ENCODE results near the gene SNAPIN.

The SNAPIN gene

DNA sequence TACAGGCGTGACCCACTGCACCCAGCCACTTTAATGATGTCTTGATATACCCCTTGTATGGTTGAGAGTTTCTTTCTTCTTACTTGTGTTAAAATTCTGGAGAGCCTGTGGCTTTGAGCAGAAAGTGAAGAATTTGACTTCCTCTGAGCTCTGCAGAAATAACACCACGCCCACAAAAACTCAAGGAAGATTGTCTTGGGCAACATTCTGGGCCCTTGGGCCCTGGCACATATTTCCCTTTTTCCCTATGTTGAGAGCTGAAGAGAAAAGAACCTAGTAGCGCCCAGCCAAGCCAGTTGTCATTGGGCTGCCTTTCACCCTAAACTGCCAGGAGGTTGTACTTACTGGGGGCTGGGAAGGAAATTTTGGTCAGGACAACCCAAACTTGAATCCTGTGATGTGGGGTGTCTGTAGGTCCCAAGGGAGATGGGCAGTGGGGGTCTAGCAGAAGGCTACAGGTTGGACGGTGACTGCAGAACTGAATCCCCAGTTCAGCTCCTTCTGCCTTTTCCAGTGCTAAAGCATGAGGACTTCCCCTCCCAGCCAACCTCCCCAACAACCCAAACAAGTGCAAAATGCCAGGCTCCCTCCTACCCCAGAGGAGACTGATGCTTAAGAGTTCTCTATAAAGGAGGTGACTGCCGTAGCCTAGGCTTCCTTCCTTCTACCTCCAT, 11.7 kb upstream of the SNAPIN start:
- DNase-seq (ENCODE audit: low read depth): no peak

DNA sequence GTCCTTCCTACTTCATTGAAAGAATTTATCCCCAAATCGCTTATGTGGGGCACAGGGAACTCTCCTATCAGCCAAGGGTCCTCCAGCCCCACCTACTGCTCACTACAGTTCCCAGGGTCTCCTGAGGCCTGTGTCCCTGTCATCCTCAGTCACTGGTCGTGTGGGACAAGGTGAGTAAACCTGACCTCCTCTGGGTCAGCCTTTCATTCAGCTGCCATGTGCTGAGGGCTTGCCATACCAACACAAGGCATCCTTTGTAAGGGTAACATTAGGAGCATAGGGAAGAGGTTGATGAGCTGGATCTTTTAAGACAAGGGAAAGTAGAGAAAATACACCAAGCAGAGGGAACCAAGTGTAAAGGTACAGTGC, 11.2 kb upstream of the SNAPIN start:
- no peak overlapping the region for H3K4me3 ChIP-seq (ENCODE audit: low read depth, low read length)
- TF ChIP-seq, protein P1, sequence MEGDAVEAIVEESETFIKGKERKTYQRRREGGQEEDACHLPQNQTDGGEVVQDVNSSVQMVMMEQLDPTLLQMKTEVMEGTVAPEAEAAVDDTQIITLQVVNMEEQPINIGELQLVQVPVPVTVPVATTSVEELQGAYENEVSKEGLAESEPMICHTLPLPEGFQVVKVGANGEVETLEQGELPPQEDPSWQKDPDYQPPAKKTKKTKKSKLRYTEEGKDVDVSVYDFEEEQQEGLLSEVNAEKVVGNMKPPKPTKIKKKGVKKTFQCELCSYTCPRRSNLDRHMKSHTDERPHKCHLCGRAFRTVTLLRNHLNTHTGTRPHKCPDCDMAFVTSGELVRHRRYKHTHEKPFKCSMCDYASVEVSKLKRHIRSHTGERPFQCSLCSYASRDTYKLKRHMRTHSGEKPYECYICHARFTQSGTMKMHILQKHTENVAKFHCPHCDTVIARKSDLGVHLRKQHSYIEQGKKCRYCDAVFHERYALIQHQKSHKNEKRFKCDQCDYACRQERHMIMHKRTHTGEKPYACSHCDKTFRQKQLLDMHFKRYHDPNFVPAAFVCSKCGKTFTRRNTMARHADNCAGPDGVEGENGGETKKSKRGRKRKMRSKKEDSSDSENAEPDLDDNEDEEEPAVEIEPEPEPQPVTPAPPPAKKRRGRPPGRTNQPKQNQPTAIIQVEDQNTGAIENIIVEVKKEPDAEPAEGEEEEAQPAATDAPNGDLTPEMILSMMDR (IDR thresholded peaks at IDR 0.05; ENCODE audit: control insufficient read depth, extremely low read depth, insufficient read depth): no peak
- DNase-seq (ENCODE audit: low read depth): no peak

More for the DNA sequence above, 11.7 kb upstream of the SNAPIN start:
- no peak overlapping the region for H3K4me3 ChIP-seq (ENCODE audit: low read depth, low read length)
- TF ChIP-seq, protein P1 (IDR thresholded peaks at IDR 0.05; ENCODE audit: control insufficient read depth, extremely low read depth, insufficient read depth): no peak

DNA sequence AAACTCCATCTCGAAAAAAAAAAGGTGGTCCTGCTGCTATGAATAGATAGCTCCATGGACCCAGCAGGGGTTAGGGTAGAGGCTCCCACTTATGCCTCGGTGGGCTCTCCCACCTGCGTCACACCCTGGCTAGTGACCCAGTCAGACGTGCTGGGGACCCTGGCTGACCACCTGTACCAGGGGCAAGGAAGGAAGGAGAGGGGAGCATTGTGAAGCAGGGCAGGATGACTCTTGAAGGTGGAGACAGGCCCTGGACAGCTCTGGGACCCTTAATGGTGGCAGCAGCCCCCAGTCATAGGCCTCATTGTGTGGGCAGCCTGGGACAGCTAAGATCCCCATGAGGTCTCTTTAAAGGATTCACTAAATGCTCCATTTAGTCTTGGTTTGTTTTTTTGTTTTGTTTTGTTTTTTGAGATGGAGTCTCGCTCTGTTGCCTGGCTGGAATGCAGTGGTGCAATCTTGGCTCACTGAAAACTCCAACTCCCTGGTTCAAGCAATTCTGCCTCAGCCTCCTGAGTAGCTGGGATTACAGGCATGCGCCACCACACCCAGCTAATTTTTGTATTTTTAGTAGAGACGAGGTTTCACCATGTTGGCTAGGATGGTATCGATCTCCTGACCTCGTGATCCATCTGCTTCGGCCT, 10.4 kb upstream of the SNAPIN start:
- TF ChIP-seq, protein P1 (IDR thresholded peaks at IDR 0.05; ENCODE audit: control insufficient read depth, extremely low read depth, insufficient read depth): no peak
- H3K4me3 ChIP-seq (ENCODE audit: low read depth, low read length): no peak overlapping the region
- no peak for DNase-seq (ENCODE audit: low read depth)

DNA sequence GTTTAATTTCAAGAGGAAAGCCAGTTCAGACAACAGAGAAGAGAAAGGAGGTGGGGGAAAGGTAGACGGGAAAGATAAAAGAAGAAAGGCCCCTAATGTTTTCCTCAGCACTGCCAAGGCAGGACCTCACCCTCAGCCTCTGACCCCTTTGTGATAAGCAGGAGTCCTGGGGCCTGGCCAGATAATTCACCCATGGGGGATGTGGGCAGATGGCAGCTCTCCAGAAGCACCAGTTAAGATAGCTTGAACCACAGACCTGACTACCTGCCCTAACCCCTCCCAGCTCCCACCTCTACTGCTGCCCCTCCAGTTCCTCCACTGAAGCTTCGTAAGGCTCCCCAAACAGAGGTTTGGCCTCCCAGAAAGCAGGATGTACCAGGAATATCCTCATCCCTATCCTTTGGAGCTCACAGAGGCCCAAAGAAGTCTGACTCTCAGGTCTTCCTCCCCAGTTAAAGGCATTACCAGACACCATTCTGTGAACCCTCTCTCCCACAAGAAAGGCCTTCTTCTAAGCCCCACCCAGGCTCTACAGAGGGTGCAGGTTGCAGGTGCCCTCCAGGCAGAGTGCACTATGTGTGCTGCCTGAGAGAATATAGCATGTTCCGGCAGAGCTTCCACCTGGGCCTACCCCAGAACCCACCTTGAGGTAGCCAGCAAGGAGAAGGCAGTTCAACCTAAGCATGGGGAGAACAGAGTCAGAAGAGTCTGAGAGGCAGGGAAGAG, 9.2 kb upstream of the SNAPIN start:
- DNase-seq (ENCODE audit: low read depth): no peak
- H3K4me3 ChIP-seq (ENCODE audit: low read depth, low read length): no peak overlapping the region
- TF ChIP-seq, protein P1 (IDR thresholded peaks at IDR 0.05; ENCODE audit: control insufficient read depth, extremely low read depth, insufficient read depth): no peak

DNA sequence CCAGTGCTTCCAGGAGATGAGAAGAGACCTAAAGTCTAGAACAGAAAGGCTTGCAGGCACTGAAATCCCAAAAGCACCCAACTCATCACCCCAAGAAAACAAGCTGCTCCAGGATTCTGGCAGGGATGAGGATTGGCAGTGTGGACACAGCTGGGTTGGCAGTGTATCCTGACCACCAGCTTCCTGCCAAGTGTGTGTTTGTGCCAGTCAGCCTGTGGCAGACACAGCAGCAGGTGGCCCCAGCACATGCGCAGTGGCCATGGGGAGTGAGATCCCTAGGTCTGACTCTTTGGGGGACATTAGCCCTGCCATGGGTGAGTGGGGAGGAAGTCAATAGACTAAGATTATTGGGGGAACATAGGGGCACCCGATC, 8.7 kb upstream of the SNAPIN start:
- H3K4me3 ChIP-seq (ENCODE audit: low read depth, low read length): no peak overlapping the region
- TF ChIP-seq, protein P1 (IDR thresholded peaks at IDR 0.05; ENCODE audit: control insufficient read depth, extremely low read depth, insufficient read depth): no peak
- DNase-seq (ENCODE audit: low read depth): peak; percentile 94

DNA sequence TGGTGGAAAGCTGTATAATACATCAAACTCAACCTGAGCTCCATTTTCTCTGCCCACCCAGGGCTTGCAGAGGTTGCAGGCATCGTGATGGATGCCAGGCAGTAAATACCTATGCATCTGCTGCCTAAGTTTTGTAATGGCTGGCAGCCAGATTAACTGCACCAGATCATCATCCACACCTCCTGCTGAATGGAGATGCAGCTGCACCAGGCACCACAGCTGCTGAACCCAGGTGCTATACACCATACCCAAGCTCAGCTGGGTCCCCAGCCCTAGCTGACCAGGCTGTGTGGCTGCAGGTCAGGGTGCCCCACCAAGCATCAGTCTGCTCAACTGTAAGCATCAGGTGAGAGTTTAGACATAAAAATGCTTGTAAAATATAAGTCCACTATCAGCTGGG, 6.7 kb upstream of the SNAPIN start:
- no peak overlapping the region for H3K4me3 ChIP-seq (ENCODE audit: low read depth, low read length)
- TF ChIP-seq, protein P1 (IDR thresholded peaks at IDR 0.05; ENCODE audit: control insufficient read depth, extremely low read depth, insufficient read depth): no peak
- DNase-seq (ENCODE audit: low read depth): no peak
